HepG2 (cell line): ENCODE data around the gene SAXO2. TPM values are rescaled to one million over a fixed set of nuclear protein-coding genes. Genes with fewer than 3 reads are reported as not detected.

ENCODE experiments used
- ATAC-seq: fragments of 200-7000 bp; cut with Tn5 transposase; 3 replicates; pipeline ENCODE4 v1.9.1; 2020; ENCODE audit warnings: mild to moderate bottlenecking, moderate library complexity
- BruUV-seq: library from RNA; stranded (reverse); fragments of 400-500 nt; replicated peaks from 2 replicates; lab custom pipeline; 2021; lab: Mats Ljungman, UMichigan
- CTCF ChIA-PET: fragments of 300-600 bp; formaldehyde crosslinking; extraction: SDS; loops from one replicate; lab custom pipeline; 2021; ENCODE audit warnings: low total read pairs, inconsistent platforms, low intra/inter-chr PET ratio; lab: Yijun Ruan, JAX
- POLR2A ChIA-PET: fragments of 350-600 bp; sonication (Branson Sonifier 250); formaldehyde crosslinking; loops from one replicate; lab custom pipeline; 2020; ENCODE audit warnings: antibody characterized with exemption, inconsistent platforms; lab: Yijun Ruan, JAX
- DNase-seq: peaks from one replicate; pipeline ENCODE4 v3.0.0-alpha.2; 2015; ENCODE audit warnings: low spot score
- FAIRE-seq: peaks from 3 replicates; lab custom pipeline; 2011; peaks lifted over from hg19 to GRCh38; lab: Jason Lieb, UNC
- H2AFZ ChIP-seq: one replicate; pipeline ENCODE4 v1.6.1; 2011; ENCODE audit warnings: low read length, inconsistent platforms
- H3K27ac ChIP-seq: fragments of 300-600 bp; 3 replicates; pipeline ENCODE4 v1.8.0; 2011; ENCODE audit warnings: mixed run types, mild to moderate bottlenecking, mixed read lengths, low read length, inconsistent platforms; ENCODE audit not compliant: insufficient read depth; ENCODE audit errors: extremely low read length
- H3K27me3 ChIP-seq, 2 experiments: fragments of 200-600 bp in 1 of 2; 2 replicates in 1 of 2; 3 replicates in 1 of 2; pipeline versions ENCODE4 v1.6.0 to v1.8.0; 2011; ENCODE audit warnings: low read length in 2 of 2, mild to moderate bottlenecking in 2 of 2, moderate library complexity in 2 of 2, inconsistent platforms in 1 of 2; ENCODE audit not compliant: insufficient read depth in 2 of 2, control insufficient read depth in 1 of 2
- H3K36me3 ChIP-seq, 2 experiments: fragments of 200-600 bp in 1 of 2; replicated peaks in 1 of 2; 2 replicates in 1 of 2; 3 replicates in 1 of 2; pipeline versions ENCODE4 v1.5.1 to v1.8.0; 2011; ENCODE audit warnings: low read length in 2 of 2, inconsistent platforms in 1 of 2; ENCODE audit not compliant: insufficient read depth in 2 of 2, control insufficient read depth in 1 of 2
- H3K4me1 ChIP-seq: 2 replicates; pipeline ENCODE4 v1.5.1; 2012; ENCODE audit warnings: low read length, inconsistent platforms; ENCODE audit not compliant: insufficient read depth
- H3K4me2 ChIP-seq: 2 replicates; pipeline ENCODE4 v1.6.0; 2011; ENCODE audit warnings: low read depth, low read length, inconsistent platforms
- H3K4me3 ChIP-seq, 3 experiments: fragments of 200-600 bp in 1 of 3; sonication (generic), shearing (Covaris generic) in 1 of 3; replicated peaks in 1 of 3; 2 replicates each; pipeline ENCODE4 v1.5.1; 2011 to 2016; ENCODE audit warnings: low read length in 3 of 3, inconsistent platforms in 2 of 3, low read depth in 2 of 3, mild to moderate bottlenecking in 2 of 3, control low read depth in 1 of 3, mixed read lengths in 1 of 3; ENCODE audit not compliant: insufficient read depth in 1 of 3
- H3K79me2 ChIP-seq: one replicate; pipeline ENCODE4 v1.6.1; 2011; ENCODE audit warnings: low read length, inconsistent platforms; ENCODE audit not compliant: insufficient read depth
- H3K9ac ChIP-seq: 2 replicates; pipeline ENCODE4 v1.6.0; 2011; ENCODE audit warnings: mild to moderate bottlenecking, low read depth, low read length, inconsistent platforms; ENCODE audit not compliant: insufficient read depth
- H3K9me3 ChIP-seq: 2 replicates; pipeline ENCODE4 v1.5.1; 2012; ENCODE audit warnings: mild to moderate bottlenecking, low read length
- H4K20me1 ChIP-seq: 2 replicates; pipeline ENCODE4 v1.6.0; 2011; ENCODE audit warnings: inconsistent platforms, mild to moderate bottlenecking, low read length, moderate library complexity; ENCODE audit not compliant: insufficient read depth
- AKAP8 ChIP-seq: sonication (generic); formaldehyde crosslinking; IDR thresholded peaks from 2 replicates; pipeline ENCODE4 v1.5.1; 2020; ENCODE audit warnings: mild to moderate bottlenecking, missing genetic modification reagents
- ATAD3A ChIP-seq: sonication (generic); formaldehyde crosslinking; IDR thresholded peaks from 2 replicates; pipeline ENCODE4 v1.4.0; 2020; ENCODE audit warnings: missing genetic modification reagents
- ATF7-NPFF ChIP-seq: sonication (generic); formaldehyde crosslinking; IDR thresholded peaks from 2 replicates; pipeline ENCODE4 v1.8.1; 2023; ENCODE audit warnings: mild to moderate bottlenecking, low read depth, missing genetic modification reagents, moderate library complexity
- CBFB ChIP-seq: sonication (generic); formaldehyde crosslinking; IDR thresholded peaks from 2 replicates; pipeline ENCODE4 v1.4.0; 2020; ENCODE audit warnings: missing genetic modification reagents
- E2F5 ChIP-seq: sonication (generic); formaldehyde crosslinking; conservative IDR thresholded peaks from 2 replicates; pipeline ENCODE4 v1.4.0; 2020; ENCODE audit warnings: missing genetic modification reagents
- HMG20A ChIP-seq: IDR thresholded peaks from 2 replicates; pipeline ENCODE4 v1.6.1; 2016; ENCODE audit warnings: borderline replicate concordance
- HOXA9 ChIP-seq: sonication (generic); formaldehyde crosslinking; IDR thresholded peaks from 2 replicates; pipeline ENCODE4 v1.8.1; 2022; ENCODE audit warnings: missing genetic modification reagents, mild to moderate bottlenecking, moderate library complexity, borderline replicate concordance
- IRX3 ChIP-seq: sonication (generic); formaldehyde crosslinking; IDR thresholded peaks from 2 replicates; pipeline ENCODE4 v1.8.1; 2023; ENCODE audit warnings: mild to moderate bottlenecking, low read depth, missing genetic modification reagents, borderline replicate concordance
- MIER3 ChIP-seq: IDR thresholded peaks from 2 replicates; pipeline ENCODE4 v1.6.1; 2016; ENCODE audit warnings: missing compliant biosample characterization, borderline replicate concordance
- NFE2L2 ChIP-seq: fragments of 150-350 bp; IDR thresholded peaks from 2 replicates; pipeline ENCODE4 v1.6.1; 2014; ENCODE audit warnings: low read length
- PBX3 ChIP-seq: sonication (generic); formaldehyde crosslinking; IDR thresholded peaks from 2 replicates; pipeline ENCODE4 v1.8.1; 2023; ENCODE audit warnings: missing genetic modification reagents, inconsistent platforms, borderline replicate concordance
- SATB2 ChIP-seq: sonication (generic); formaldehyde crosslinking; IDR thresholded peaks from 2 replicates; pipeline ENCODE4 v1.5.0; 2020; ENCODE audit warnings: missing genetic modification reagents
- SMYD3 ChIP-seq: sonication (generic); formaldehyde crosslinking; IDR thresholded peaks from 2 replicates; pipeline ENCODE4 v1.8.1; 2023; ENCODE audit warnings: mild to moderate bottlenecking, missing genetic modification reagents
- TAF1 ChIP-seq: sonication (generic); formaldehyde crosslinking; IDR thresholded peaks from 2 replicates; pipeline ENCODE4 v1.4.0; 2020; ENCODE audit warnings: missing genetic modification reagents
- TEAD3 ChIP-seq: optimal IDR thresholded peaks from 2 replicates; pipeline ENCODE3; 2016; ENCODE audit warnings: borderline replicate concordance
- TSC22D2 ChIP-seq: sonication (generic); formaldehyde crosslinking; IDR thresholded peaks from 2 replicates; pipeline ENCODE4 v1.5.1; 2020; ENCODE audit warnings: missing genetic modification reagents, mild to moderate bottlenecking, borderline replicate concordance
- ZFP36L1 ChIP-seq: sonication (generic); formaldehyde crosslinking; IDR thresholded peaks from 2 replicates; pipeline ENCODE4 v1.8.0; 2022; ENCODE audit warnings: mild to moderate bottlenecking, missing genetic modification reagents, moderate library complexity
- ZMYM2 ChIP-seq: sonication (generic); formaldehyde crosslinking; IDR thresholded peaks from 2 replicates; pipeline ENCODE4 v1.8.0; 2022; ENCODE audit warnings: mild to moderate bottlenecking, missing genetic modification reagents
- ZNF180 ChIP-seq: sonication (generic); formaldehyde crosslinking; IDR thresholded peaks from 2 replicates; pipeline ENCODE4 v1.4.0; 2020; ENCODE audit warnings: low read depth, missing genetic modification reagents, borderline replicate concordance
- ZNF251 ChIP-seq: sonication (generic); formaldehyde crosslinking; IDR thresholded peaks from 2 replicates; pipeline ENCODE4 v1.9.0; 2021; ENCODE audit warnings: mild to moderate bottlenecking, missing genetic modification reagents
- ZNF850 ChIP-seq: sonication (generic); formaldehyde crosslinking; conservative IDR thresholded peaks from 2 replicates; pipeline ENCODE4 v1.9.0; 2021; ENCODE audit warnings: mild to moderate bottlenecking, missing genetic modification reagents
- WGBS: methylation state at CpG from one replicate; pipeline ENCODE4 v1.1.6; 2017; ENCODE audit warnings: low lambda C conversion rate; 5-methylcytosine and 5-hydroxymethylcytosine counted together
- in situ Hi-C: cut with HindIII; loops from 2 replicates; pipeline ENCODE4 v1.10.0; 2017; ENCODE audit warnings: low pct_unique_long_range_greater_than_20kb; ENCODE audit not compliant: extremely low pct_ligation_motif_present
- intact Hi-C: fragments of 100-400 bp; cut with micrococcal nuclease; formaldehyde crosslinking; loops from one replicate; pipeline ENCODE4 v1.10.0; 2022; ENCODE audit not compliant: unreplicated experiment
- polyA plus RNA-seq, 8 experiments: library from polyadenylated mRNA; depleted of rRNA in 3 of 8; stranded (reverse) in 7 of 8; unstranded in 1 of 8; fragments of >200 nt; fragmentation: Illumina TruSeq in 4 of 8; extraction: Trizol in 4 of 8; gene quantifications; 2 replicates each; pipeline versions ENCODE4 v1.2.1 to v1.2.3, GENCODE V29; 2011 to 2016; ENCODE audit warnings: low read depth in 4 of 8, missing spikeins in 1 of 8, mixed read lengths in 1 of 8; ENCODE audit not compliant: insufficient read depth in 1 of 8
- total RNA-seq, 5 experiments: library from RNA; depleted of rRNA; stranded (reverse); fragments of >200 nt; fragmentation: Illumina TruSeq; extraction: Trizol; gene quantifications; 2 replicates each; pipeline ENCODE4 v1.2.3, GENCODE V29; 2016; ENCODE audit warnings: low read depth in 1 of 5

SAXO2 gene
- total and polyA plus RNA-seq, 2 of the 13 experiments (the other 11 are each of a cell fraction or from before 2014, with no cell fraction given) = 0.01 to 1.5 TPM

GRCh38 chr15:82306791-82307713 is 44.4 kb downstream of the SAXO2 start (continued):
- TF ChIP-seq AKAP8 (no peak), ZMYM2 (CRISPR knock-in tag) (no peak), HOXA9 (no peak), TSC22D2 (CRISPR knock-in tag) (no peak), ZFP36L1 (CRISPR knock-in tag) (no peak)

GRCh38 chr15:82307714-82308081 is 45.1 kb downstream of the SAXO2 start:
- CTCF ChIA-PET = no interaction called here
- FAIRE-seq (no peak), DNase-seq (no peak), ATAC-seq (no peak)
- Histone ChIP-seq H3K4me3 (no peak overlapping the region), H3K4me1 (no peaks in the 10 kb centered on the region), H3K9ac (no peak overlapping the region), H4K20me1 (no peaks in the 10 kb centered on the region), H3K27me3 (peaks cover 2 to 7% of the 10 kb centered on the region in 2 experiments; a peak in 2 of 5 replicates), H3K36me3 (no peaks in the 10 kb centered on the region), H3K27ac (no peak overlapping the region), H3K4me2 (no peak overlapping the region), H3K9me3 (no peaks in the 10 kb centered on the region), H2AFZ (no peak overlapping the region), H3K79me2 (no peaks in the 10 kb centered on the region)
- 83% methylated on average over 8 of the region's 8 CpGs for WGBS
- TF ChIP-seq TAF1 (CRISPR knock-in tag) (no peak), E2F5 (CRISPR knock-in tag) (no peak), MIER3 (CRISPR knock-in tag) (no peak), ATF7-NPFF (no peak), TEAD3 (CRISPR knock-in tag) (no peak), SATB2 (CRISPR knock-in tag) (no peak), ZNF850 (CRISPR knock-in tag) (no peak), IRX3 (CRISPR knock-in tag) (no peak), NFE2L2 (no peak), SMYD3 (no peak), ZNF251 (CRISPR knock-in tag) (no peak), CBFB (CRISPR knock-in tag) (no peak), ATAD3A (CRISPR knock-in tag) (no peak), PBX3 (CRISPR knock-in tag) (no peak), ZNF180 (CRISPR knock-in tag) (no peak), HMG20A (CRISPR knock-in tag) (no peak)
- BruUV-seq = no TSS peak
- intact Hi-C loops (no loop called here), in situ Hi-C loops (no loop called here)
- POLR2A ChIA-PET = no interaction called here
